GM13976 (cell line): ENCODE results near the gene CLEC16A.

Experiments
- DNase-seq: peaks from one replicate; pipeline ENCODE4 v3.0.0; 2012; ENCODE audit warnings: low spot score
- in situ Hi-C: fragments of 300-500 bp; cut with MboI; formaldehyde crosslinking; loops from one replicate; pipeline ENCODE4 v1.12.0; 2022; ENCODE audit warnings: low sequenced_read_pairs, mixed read lengths, inconsistent platforms; ENCODE audit not compliant: unreplicated experiment
- TF ChIP-seq, protein P1 (sequence below): IDR thresholded peaks from 2 replicates; pipeline ENCODE4 v1.5.1; 2012; ENCODE audit warnings: borderline replicate concordance, mild to moderate bottlenecking; ENCODE audit not compliant: insufficient read depth; ENCODE audit errors: extremely low read depth, missing control alignments, control extremely low read depth

The CLEC16A gene

GRCh38 chr16:11170201-11170600, 225.8 kb downstream of the CLEC16A start:
- no peak for DNase-seq
- TF ChIP-seq, protein P1, sequence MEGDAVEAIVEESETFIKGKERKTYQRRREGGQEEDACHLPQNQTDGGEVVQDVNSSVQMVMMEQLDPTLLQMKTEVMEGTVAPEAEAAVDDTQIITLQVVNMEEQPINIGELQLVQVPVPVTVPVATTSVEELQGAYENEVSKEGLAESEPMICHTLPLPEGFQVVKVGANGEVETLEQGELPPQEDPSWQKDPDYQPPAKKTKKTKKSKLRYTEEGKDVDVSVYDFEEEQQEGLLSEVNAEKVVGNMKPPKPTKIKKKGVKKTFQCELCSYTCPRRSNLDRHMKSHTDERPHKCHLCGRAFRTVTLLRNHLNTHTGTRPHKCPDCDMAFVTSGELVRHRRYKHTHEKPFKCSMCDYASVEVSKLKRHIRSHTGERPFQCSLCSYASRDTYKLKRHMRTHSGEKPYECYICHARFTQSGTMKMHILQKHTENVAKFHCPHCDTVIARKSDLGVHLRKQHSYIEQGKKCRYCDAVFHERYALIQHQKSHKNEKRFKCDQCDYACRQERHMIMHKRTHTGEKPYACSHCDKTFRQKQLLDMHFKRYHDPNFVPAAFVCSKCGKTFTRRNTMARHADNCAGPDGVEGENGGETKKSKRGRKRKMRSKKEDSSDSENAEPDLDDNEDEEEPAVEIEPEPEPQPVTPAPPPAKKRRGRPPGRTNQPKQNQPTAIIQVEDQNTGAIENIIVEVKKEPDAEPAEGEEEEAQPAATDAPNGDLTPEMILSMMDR = no peak
- in situ Hi-C loops = no loop called here

GRCh38 chr16:11170696-11171447, 226.5 kb downstream of the CLEC16A start:
- DNase-seq = no peak
- TF ChIP-seq, protein P1 = no peak
- in situ Hi-C loops = no loop called here

DNA sequence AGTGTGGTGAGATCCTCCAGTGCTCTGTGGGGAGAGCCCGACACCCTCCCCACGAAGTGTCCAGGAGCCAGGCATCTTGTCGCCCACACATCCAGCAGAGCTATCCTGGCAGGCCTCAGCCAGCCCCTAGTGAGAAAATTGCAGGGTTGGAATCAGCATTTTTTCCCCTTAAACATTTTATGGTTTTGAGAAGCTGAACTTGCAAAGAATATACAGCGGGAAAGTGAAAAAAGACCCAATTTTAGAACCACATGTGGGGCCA, 227.0 kb downstream of the CLEC16A start:
- TF ChIP-seq, protein P1 = no peak
- DNase-seq = no peak
- in situ Hi-C loops = no loop called here

GRCh38 chr16:11171757-11172299, 227.5 kb downstream of the CLEC16A start:
- TF ChIP-seq, protein P1 = no peak
- in situ Hi-C loops = no loop called here
- DNase-seq = no peak

DNA sequence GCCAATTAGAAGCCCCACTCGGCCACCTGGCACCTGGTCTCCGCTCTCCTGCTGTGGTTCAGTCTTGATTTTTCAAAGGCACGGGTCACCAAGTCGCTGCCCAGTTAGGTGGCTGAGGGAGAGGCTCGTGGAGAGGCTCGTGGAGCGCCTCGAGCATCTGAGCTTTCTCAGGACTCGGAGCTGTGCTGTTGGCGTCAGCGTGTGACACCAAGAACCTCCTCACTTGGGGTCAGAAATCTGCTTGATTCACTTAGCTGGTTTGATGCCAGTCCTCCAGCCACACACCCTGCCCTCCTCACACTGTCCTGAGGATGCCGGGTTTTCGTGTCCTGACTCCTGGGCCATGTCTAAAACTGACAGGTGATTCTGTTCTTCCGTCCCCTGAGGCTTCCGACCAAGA, 229.1 kb downstream of the CLEC16A start:
- TF ChIP-seq, protein P1 = no peak
- no peak for DNase-seq
- in situ Hi-C loops = no loop called here

DNA sequence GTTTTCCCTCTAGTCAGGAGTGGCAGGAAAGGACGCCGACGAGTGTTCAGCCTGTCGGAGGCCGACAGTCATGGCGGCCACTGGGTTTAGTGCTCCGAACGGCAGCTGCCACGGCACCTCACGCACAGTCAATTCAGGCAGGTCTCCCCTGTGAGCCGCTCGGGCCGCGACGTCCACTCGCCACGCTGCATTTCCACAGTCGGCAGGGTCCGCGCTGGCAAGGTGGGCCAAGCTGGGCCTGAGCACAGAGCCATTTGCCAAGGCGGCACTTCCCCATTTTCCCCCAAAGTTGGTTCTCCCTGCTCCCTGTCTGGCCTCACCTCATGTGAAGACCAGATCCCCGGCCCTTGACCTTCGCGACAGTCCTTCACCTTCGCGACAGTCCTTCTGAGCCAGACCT, 229.8 kb downstream of the CLEC16A start:
- in situ Hi-C loops = no loop called here
- TF ChIP-seq, protein P1 = no peak
- DNase-seq = no peak
